Panc1 (cell line): ENCODE data around the gene KCNQ2.

Source experiments
- CTCF ChIP-seq: fragments of 450-650 bp; IDR thresholded peaks from 2 replicates; pipeline ENCODE4 v1.5.1; 2017; ENCODE audit warnings: mild to moderate bottlenecking
- POLR2AphosphoS5 ChIP-seq: IDR thresholded peaks from 2 replicates; pipeline ENCODE4 v1.6.1; 2012; ENCODE audit warnings: mild to moderate bottlenecking, low read depth, low read length, moderate library complexity
- REST ChIP-seq, 2 experiments: IDR thresholded peaks; 2 replicates each; pipeline ENCODE4 v1.6.1; 2011 to 2012; ENCODE audit warnings: low read depth in 2 of 2, control low read depth in 1 of 2, low read length in 1 of 2, mild to moderate bottlenecking in 1 of 2, moderate library complexity in 1 of 2; ENCODE audit not compliant: insufficient read depth in 1 of 2

- TF ChIP-seq POLR2AphosphoS5 (no peak), CTCF (peak; percentile 16; the same call in 1 of the 2 replicates), REST (IDR thresholded peaks at IDR 0.05; ENCODE audit: insufficient read depth in 1 of 2, low read depth in 2 of 2, low read length in 1 of 2) (no peak)
Observed at GRCh38 chr20:63519668-63520503, 47.4 kb upstream of the KCNQ2 start.
